Measurements from ENCODE around the gene LMNTD1.

- TF ChIP-seq CTCF (IDR thresholded peaks at IDR 0.05) (no peak), POLR2A (IDR thresholded peaks at IDR 0.05) (no peak), POLR2AphosphoS5 (IDR thresholded peaks at IDR 0.05) (no peak), EP300 (IDR thresholded peaks at IDR 0.05; ENCODE audit: low read depth) (no peak)
Measured at GRCh38 chr12:25472453-25472852, 80.6 kb downstream of the LMNTD1 start.

Data from transverse colon (tissue), 4 donors.